Measurements from ENCODE around the gene RALGAPB.
"Not testable (repeated sequence)": the region's sequence is repeated elsewhere in the genome, so short reads cannot be mapped to it uniquely, and the experiment has no call there.

RALGAPB gene

DNA sequence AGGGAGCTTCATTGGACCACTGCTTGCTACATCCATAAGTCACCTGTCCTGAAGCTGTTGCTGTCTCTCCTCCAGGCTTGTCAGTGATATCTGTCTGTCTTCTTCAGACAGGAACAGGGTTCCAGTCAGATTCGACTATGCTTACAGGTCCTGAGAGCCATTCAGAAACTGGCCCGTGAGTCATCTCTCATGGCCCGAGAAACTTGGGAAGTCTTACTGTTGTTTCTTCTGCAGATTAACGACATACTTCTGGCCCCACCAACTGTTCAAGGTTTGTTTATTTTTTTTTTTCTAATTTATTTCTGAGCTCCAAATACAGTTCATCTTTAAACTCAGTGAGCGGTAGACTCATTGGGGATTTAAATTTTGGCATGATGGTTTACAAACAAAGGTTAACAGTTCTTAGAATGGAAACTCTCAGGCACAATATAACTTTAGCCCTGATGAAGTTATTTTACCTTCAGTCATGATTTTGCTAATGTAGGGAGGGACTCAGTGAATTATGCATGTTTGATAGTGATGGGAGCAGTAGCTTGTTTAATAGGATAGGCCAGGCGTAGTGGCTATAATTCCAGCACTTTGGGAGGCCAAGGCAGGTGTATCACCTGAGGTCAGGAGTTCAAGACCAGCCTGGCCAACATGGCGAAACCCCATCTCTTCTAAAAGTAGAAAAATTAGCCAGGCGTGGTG is 24.7 kb downstream of the RALGAPB start:
- DNase-seq (ENCODE audit: low read depth in 2 of 2): no peak

DNA sequence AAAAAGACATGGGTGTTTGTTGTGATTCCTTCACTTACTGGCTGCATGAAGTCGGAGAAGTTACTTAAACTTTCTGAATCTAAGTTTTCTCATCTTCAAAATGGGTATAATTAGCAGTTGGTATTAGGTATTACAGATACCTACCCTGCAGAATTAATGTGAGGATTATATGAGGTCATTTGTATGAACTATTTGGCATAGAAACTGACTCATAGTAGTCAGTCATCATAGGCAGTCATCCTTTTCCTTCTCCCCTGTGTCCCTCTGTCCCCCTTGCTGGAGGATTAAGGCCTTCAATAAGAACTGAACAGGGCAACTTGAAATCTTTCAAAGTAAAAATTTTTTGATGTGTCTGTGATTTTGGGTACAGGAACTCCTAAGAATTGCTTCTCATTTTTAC is 26.3 kb downstream of the RALGAPB start:
- DNase-seq (ENCODE audit: low read depth in 2 of 2): no peak

DNA sequence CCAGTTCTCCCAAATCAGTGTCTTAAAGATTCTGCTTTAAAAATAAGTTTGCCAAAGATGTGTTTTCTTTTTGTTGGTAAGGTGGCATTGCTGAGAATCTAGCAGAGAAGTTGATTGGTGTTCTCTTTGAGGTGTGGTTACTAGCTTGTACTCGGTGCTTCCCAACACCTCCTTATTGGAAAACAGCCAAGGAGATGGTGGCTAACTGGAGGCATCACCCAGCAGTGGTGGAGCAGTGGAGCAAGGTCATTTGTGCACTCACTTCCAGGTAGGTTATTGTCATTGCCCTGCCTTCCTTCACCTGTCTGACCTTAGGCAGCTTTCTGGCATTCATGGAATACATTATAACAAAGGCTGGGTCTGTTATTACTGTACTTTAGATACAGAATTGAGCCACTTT is 26.7 kb downstream of the RALGAPB start:
- DNase-seq (ENCODE audit: low read depth in 2 of 2): no peak

DNA sequence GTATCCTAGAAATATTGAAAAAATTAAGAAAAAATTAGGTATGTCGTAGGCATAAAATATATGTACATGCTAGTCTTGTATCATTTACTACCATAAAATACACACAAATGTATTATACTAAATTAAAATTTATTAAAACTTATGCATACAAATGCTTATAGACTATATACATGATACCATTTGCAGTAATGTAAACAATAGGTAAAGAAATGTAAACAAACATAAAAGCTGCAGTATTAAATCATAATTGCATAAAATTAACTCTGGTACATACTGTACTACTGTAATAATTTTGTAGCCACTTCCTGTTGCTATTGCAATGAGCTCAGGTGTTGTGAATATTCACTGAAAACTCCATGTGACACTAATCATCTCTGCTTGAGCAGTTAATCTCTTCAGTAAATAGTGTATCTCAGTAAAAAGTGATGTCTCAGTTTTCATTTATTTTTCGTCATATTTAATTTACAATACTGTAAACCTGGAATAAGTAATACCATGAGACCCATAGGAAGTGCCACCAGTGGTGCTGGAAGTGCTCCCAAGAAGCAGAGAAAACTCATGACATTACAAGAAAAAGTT is 29.3 kb downstream of the RALGAPB start:
- no peak for DNase-seq (ENCODE audit: low read depth in 2 of 2)

DNA sequence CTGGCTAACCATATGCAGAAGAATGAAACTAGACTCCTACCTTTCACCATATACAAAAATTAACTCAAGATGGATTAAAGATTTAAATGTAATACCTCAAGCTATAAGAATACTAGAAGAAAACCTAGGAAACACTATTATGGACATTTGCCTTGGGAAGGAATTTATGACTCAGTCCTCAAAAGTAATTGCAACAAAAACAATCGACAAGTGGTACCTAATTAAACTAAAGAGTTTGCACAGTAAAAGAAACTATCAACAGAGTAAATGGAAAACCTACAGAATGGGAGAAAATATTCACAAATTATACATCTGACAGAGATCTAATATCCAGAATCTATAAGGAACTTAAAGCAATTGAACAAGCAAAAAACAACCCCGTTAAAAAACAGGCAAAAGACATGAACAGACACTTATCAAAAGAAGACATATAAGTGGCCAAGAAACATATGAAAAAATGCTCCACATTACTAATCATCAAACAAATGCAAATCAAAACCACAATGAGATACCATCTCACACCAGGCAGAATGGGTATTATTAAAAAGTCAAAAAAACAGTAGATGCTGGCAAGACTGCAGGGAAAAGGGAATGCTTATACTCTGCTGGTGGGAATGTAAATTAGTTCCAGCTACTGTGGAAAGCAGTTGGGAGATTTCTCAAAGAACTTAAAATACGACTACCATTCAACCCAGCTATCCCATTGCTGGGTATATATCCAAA is 31.9 kb downstream of the RALGAPB start:
- DNase-seq (ENCODE audit: low read depth in 2 of 2): no peak

DNA sequence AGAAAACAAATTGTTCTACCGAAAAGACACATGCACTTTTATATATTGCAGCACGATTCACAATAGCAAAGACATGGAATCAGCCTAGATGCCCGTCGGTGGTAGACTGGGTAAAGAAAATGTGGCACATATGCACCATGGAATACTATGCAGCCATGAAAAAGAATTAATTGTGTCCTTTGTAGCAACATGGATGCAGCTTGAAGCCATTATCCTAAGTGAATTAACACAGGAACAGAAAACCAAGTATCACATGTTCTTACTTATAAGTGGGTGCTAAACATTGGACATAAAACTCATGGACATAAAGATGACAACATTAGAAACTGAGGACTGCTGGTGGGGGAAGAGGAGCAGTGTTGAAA is 32.4 kb downstream of the RALGAPB start:
- DNase-seq (ENCODE audit: low read depth in 2 of 2): no peak

DNA sequence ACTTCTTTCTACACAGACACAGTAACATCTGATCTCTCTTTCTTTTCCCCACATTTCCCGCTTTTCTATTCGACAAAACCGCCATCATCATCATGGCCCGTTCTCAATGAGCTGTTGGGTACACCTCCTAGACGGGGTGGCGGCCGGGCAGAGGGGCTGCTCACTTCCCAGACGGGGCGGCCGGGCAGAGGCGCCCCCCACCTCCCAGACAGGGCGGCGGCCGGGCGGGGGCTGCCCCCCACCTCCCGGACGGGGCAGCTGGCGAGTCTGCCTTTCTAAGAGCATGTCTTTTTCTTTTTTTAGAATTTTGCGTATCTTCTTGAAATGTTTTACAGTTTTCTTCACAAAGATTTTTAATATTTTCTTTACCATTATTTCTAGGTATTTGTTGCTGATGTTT is 39.1 kb downstream of the RALGAPB start:
- DNase-seq (ENCODE audit: low read depth in 2 of 2): not testable (repeated sequence)

DNA sequence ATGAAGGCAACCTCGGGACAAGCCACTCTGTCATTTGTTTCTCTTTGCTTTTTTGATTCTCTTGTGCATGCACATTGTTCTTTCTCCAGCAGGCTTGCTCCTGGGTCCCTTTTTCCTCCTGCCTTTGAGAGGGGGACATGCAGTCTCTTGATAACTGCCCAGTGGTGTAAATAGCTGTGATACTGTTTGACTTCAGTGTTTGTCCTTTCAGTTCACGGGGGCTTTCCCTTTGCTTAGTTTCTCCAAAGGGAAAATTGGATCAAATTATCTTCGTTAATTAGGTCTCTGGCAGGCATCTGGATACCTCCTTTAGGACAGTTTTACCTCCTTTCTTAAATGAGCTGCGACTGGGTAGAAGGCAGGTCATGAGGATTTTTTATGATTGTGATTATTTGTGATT is 41.5 kb downstream of the RALGAPB start:
- no peak for DNase-seq (ENCODE audit: low read depth in 2 of 2)

DNA sequence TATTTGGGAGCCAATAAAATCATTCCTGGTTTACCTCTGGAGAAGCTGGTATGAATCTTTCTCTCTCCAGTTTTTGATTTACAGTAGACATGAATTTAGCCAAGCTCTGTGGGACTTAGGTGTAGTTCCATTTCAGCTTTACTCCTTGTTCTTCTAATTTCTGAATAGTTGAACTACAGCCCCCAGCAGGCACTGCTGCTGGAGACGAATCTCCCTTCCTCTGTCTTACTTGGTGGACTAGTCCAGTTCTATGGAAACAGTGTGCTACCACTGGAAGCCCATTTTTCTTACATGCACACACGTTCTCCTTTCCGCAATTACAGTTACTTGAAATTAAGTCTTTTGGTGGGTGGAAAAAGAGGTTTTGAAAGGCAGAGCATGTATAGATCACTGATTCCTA is 42.3 kb downstream of the RALGAPB start:
- DNase-seq (ENCODE audit: low read depth in 2 of 2): no peak

DNA sequence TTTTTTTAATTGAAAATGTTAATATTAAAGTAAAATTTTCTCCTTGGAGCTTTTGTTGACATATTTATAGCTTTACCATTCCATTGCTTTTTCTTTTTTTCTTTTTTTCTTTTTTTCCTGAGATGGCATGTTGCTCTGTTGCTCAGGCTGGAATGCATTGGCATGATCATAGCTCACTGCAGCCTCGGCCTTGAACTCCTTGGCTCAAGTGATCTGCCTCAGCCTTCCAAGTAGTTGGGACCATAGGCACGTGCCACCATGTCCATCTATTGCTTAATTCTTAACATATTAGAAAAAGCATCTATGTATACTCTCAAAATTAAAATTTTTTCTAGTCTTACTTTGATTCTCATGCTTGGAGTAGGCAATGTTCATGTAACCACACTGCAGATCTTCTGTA is 43.0 kb downstream of the RALGAPB start:
- no peak for DNase-seq (ENCODE audit: low read depth in 2 of 2)

DNA sequence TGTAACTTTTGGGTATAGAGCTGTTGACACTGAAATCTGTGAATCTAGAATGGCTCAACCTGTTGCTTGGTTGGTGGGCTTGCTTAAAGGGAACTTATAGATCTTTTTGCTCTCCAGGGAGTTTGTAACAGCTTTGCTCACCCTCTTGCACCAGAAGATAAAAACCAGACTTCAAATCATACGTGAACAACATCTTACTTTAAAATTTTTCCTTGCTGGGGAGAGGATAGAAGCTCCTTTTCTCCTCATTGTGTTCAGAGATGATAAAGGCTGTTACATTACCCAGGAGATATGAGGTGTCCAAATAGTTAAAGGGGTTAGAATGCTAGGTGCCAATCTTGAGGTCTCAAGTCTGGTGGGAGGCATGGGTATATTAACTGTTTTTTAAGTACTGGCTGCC is 46.8 kb downstream of the RALGAPB start:
- no peak for DNase-seq (ENCODE audit: low read depth in 2 of 2)

DNA sequence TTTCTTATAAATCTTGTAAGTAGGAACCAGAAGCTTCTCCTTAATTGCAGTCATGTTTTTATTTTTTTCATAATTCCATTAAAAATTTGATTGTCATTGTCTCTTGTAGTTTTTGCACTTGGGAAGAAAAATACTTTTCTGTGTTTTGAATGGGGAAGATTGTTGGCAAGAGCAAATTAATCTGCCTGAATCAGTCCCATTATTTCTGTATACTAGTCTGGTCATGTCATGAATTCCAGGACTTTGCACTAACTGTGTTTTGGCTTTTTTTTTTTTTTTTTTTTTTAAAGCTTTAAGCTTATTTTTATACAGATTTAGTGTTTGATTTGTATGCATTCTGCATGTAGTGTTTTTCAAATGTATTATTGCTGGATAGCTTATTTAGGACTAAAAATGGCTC is 47.6 kb downstream of the RALGAPB start:
- no peak for DNase-seq (ENCODE audit: low read depth in 2 of 2)

DNA sequence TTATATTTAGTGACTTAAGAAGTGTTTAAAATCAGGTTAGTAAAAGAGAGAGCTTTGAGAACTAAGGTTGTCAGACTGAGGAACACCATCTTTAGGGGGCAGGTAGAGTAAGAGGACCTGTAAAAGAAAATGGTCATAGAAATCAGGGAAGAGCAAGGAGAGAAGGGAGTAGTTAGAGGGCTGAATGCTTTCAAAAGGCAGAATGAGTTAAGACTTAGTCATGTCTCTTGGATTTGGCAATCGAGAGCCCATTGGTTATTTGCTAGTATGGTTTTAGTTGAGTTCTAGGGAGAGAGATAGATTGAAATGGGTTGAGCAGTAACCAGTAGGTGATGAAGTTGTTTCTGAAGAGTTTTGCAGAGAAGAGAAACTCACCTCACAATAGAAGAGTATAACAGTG is 51.1 kb downstream of the RALGAPB start:
- no peak for DNase-seq (ENCODE audit: low read depth in 2 of 2)

DNA sequence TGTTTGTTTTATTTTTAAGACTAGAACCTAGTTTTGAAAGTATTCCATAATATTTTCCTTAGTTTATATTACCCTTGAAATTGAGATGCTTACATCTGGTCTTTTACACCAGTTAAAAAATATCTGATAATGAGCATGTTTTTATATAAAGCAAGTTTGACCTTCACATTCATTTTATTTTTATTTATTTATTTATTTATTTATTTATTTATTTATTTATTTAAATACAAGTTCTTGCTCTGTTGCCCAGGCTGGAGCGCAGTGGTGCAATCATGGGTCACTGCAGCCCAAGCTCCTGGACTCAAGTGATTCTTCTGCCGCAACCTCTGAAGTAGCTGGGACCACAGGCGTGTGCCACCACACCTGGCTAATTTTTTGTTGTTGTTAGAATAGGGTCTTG is 55.5 kb downstream of the RALGAPB start:
- DNase-seq (ENCODE audit: low read depth in 2 of 2): no peak

DNA sequence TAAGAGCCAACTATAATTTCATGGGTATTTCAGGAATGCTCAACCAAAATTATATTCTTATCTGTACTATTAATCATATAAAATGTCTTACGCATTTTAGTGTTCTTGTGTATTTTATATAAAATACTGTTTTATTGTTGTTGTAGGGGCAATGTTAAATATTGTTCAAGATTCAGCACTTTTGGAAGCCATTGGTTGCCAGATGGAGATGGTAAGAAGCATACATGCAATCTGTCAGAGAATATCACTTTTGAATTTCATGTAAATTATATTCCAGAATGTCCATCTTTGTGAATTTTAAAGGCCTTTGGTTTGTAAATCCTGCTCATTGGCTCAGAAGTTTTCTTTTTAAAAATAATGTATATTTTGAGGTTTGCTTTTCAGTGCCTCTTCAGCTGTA is 58.4 kb downstream of the RALGAPB start:
- DNase-seq (ENCODE audit: low read depth in 2 of 2): no peak

DNA sequence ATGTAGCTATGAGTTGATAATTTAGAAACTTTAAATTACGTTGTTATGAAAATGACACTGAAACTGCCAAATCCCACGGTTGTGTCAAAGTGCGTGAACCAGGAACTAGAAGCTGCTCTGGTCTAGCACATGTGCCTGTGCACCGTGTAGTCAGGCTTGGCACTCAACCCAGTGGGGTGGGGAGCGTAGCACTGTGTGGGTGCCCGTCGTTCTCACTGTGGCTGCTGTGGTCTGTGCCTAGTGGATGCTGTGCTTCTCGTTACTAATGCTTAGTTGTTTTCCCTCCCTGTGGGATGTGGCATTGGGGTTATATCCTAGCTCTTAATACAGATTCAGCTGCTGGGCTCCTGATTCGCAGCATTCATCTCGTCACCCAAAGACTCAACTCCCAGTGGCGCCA is 62.1 kb downstream of the RALGAPB start:
- peak; percentile 1 to 4 for DNase-seq (ENCODE audit: low read depth in 2 of 2)

DNA sequence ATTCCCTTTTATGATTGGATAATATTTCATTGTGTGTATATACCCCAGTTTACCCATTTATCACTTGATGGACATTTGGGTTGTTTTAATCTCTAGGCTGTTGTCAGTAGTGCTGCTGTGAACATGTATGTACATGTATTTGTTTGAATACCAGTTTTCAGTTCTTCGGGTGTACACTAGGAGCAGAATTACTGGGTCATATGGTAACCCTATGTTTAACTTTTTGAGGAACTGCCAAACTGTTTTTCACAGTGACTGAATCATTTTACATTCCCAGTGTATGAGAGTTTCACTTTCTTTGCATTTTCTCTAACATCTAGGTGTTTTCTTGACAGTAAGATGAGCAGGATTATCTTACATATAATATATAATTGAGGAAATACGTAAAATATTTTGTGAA is 63.7 kb downstream of the RALGAPB start:
- no peak for DNase-seq (ENCODE audit: low read depth in 2 of 2)

DNA sequence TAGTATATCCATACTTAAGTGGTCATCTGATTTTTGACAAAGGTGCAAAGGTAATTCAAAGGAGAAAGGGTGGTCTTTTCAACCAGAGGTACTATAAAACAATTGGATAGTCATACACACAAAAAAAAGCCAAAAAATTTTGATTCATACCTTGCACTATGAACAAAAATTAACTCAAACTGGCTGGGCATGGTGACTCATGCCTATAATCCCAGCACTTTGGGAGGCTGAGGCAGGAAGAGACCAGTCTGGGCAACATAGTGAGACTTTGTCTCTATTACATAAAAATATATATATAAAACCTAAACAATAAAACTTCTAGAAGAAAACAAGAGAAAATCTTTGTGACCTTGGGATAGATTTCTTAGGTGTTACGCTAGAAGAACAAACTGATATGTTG is 64.5 kb downstream of the RALGAPB start:
- no peak for DNase-seq (ENCODE audit: low read depth in 2 of 2)

DNA sequence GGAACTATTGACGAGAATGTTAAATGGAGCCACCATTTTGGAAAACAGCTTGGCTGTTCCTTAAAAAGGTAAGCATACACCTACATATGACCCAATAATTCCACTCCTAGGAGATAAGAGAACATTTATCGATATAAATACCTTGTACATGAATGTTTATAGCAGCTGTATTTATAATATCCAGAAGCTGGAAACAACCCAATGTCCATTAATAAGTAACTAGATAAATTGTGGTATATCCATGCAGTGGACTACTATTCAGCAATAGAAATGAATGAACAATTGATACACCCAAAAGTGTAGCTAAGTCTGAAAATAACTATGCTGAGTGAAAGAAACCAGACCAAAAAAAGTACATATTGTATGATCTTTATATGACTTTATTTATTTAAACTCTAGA is 66.1 kb downstream of the RALGAPB start:
- DNase-seq (ENCODE audit: low read depth in 2 of 2): no peak

DNA sequence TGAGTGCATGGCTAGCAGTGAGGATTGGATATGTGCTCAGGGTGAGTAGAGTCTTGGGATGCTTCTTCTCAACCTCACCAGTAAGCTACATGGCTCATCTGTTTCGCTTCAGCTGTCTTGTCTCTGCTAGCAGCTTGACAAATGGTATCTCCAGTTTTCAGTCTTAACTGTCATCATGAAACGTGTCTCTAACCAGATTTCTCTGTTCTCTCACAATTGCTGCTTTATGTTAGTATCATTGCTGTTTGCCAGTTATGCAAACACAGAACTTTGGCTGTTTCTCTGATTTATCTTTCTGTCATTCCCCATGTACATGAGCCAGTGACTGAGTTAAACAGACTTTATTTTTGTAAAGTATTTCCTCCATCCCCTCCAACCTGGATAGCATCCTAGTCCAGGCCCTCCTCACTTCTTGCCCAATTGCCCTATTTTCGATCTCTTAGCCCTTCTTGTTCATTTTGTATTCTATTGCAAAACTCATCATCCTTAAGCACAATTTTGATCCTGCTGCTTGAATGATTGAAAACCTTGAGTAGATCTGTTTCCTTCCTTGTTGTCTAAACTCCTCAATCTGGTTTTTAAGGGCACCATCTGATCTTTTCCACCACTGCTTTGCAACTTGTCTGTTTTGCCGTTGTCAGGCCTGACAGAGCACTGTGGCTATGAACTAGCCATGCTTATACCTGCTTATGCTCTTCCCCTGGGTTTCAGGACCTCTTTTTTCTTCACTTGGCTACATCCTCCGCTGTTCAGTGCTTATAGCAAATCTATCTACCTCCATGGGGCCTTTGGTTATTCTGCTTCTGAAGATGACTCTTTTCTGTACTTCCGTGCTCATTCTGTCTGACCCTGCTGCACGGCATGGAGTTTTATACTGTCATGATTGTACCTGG is 70.6 kb downstream of the RALGAPB start:
- no peak for DNase-seq (ENCODE audit: low read depth in 2 of 2)

DNA sequence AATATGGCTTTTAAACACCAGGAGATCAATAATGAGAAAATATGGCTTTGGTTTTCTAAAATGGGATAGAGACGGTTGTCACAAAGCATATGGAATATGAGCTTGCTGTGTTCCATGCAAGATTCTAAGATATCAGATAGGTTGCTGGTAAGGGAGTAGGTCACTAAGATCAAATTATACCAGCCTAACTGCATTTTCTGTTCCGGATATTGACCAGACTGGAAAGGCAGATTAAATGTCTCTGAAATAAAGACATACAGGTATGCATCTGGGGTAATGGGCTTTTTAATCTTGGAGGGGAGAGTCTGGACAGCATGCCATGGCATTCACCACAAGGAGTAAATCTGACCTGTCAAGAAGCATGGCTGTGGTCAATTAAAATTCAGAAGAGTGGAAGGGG is 73.1 kb downstream of the RALGAPB start:
- DNase-seq (ENCODE audit: low read depth in 2 of 2): no peak

DNA sequence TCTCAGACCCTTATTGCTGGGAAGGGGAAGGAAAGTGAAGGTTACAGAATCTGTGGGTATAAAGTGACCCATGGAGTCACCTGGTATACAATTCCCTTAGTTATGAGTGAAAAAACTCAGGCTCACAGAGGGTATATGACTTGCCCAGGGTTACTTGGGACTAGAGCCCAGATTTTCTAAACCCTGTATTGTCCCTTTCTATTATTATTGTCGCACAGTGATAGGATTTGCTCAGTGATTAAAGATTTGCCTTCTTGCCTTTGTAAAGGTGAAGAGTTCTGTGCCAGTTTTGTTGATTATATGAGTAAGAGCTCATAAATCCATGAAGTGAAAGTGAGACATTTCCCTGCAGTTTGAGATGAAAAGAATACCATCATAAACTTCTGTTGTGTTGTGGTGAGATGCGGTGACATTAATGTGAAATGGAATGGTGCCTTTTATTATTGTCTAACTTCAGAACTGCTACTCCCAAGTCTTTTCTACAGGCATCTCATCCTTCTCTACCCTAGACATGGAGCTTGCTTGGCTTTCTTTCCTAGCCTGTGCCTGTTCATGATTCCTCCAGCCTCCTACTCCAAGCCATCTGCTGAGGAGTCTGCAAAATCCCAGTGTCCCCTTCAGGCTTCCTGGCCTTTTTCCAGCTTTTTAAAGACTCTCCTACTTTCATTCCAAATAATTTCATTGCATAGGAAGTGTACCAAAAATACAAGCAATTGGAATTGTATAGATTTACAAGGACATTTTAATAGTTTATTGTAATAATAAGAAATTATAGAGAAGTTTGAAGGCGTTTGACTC is 74.8 kb downstream of the RALGAPB start:
- no peak for DNase-seq (ENCODE audit: low read depth in 2 of 2)
